ENCODE measurements around the gene OPRL1.
A peak's percentile ranks its signal among the peaks of the same experiment; 100 is the strongest.

Gene OPRL1

GRCh38 chr20:64037498-64038213 is 42.2 kb upstream of the OPRL1 start:
- H3K9ac ChIP-seq (ENCODE audit: low read depth, low read length): no peak overlapping the region
- 0 out of 2 replicates have a peak, but pooled peaks cover 3% of the 10 kb centered on the region for H3K36me3 ChIP-seq (ENCODE audit: insufficient read depth, low read depth, low read length)
- peak overlapping the region; percentile 65; the same call in 1 of the 2 replicates for H3K4me3 ChIP-seq (ENCODE audit: low read length)
- H3K4me1 ChIP-seq (ENCODE audit: insufficient read depth, low read length): peaks cover 4% of the 10 kb centered on the region; the same call in 1 of the 2 replicates
- no peak overlapping the region for H3K27ac ChIP-seq (ENCODE audit: low read length)
- peaks cover 64% of the 10 kb centered on the region for H3K27me3 ChIP-seq (ENCODE audit: insufficient read depth, low read length)
- H3K9me3 ChIP-seq (ENCODE audit: insufficient read depth, low read depth, low read length): no peaks in the 10 kb centered on the region

- H3K9me3 ChIP-seq (ENCODE audit: insufficient read depth, low read depth, low read length): no peaks in the 10 kb centered on the region
- peaks cover 4% of the 10 kb centered on the region; the same call in 1 of the 2 replicates for H3K4me1 ChIP-seq (ENCODE audit: insufficient read depth, low read length)
- no peak overlapping the region for H3K27ac ChIP-seq (ENCODE audit: low read length)
- peak overlapping the region; percentile 65; the same call in 1 of the 2 replicates for H3K4me3 ChIP-seq (ENCODE audit: low read length)
- peaks cover 67% of the 10 kb centered on the region for H3K27me3 ChIP-seq (ENCODE audit: insufficient read depth, low read length)
- no peaks in the 10 kb centered on the region for H3K36me3 ChIP-seq (ENCODE audit: insufficient read depth, low read depth, low read length)
- no peak overlapping the region for H3K9ac ChIP-seq (ENCODE audit: low read depth, low read length)
These were observed 41.7 kb upstream of the OPRL1 start for GRCh38 chr20:64038224-64038564.

- Histone ChIP-seq H3K27me3 (ENCODE audit: insufficient read depth, low read length) (peaks cover 72% of the 10 kb centered on the region), H3K27ac (ENCODE audit: low read length) (no peak overlapping the region), H3K9ac (ENCODE audit: low read depth, low read length) (no peak overlapping the region), H3K4me3 (ENCODE audit: low read length) (peak overlapping the region; percentile 65), H3K4me1 (ENCODE audit: insufficient read depth, low read length) (peaks cover 4% of the 10 kb centered on the region; the same call in 1 of the 2 replicates), H3K9me3 (ENCODE audit: insufficient read depth, low read depth, low read length) (no peaks in the 10 kb centered on the region), H3K36me3 (ENCODE audit: insufficient read depth, low read depth, low read length) (no peaks in the 10 kb centered on the region)
These were observed 41.2 kb upstream of the OPRL1 start for GRCh38 chr20:64038565-64039292.

GRCh38 chr20:64039293-64040160 is 40.4 kb upstream of the OPRL1 start:
- no peak overlapping the region for H3K27ac ChIP-seq (ENCODE audit: low read length)
- no peak overlapping the region for H3K9ac ChIP-seq (ENCODE audit: low read depth, low read length)
- no peaks in the 10 kb centered on the region for H3K9me3 ChIP-seq (ENCODE audit: insufficient read depth, low read depth, low read length)
- H3K27me3 ChIP-seq (ENCODE audit: insufficient read depth, low read length): peaks cover 80% of the 10 kb centered on the region
- peak overlapping the region; percentile 65 for H3K4me3 ChIP-seq (ENCODE audit: low read length)
- no peaks in the 10 kb centered on the region for H3K36me3 ChIP-seq (ENCODE audit: insufficient read depth, low read depth, low read length)
- peaks cover 4% of the 10 kb centered on the region; the same call in 1 of the 2 replicates for H3K4me1 ChIP-seq (ENCODE audit: insufficient read depth, low read length)

- H3K9me3 ChIP-seq (ENCODE audit: insufficient read depth, low read depth, low read length): no peaks in the 10 kb centered on the region
- no peaks in the 10 kb centered on the region for H3K36me3 ChIP-seq (ENCODE audit: insufficient read depth, low read depth, low read length)
- no peak overlapping the region for H3K27ac ChIP-seq (ENCODE audit: low read length)
- H3K4me3 ChIP-seq (ENCODE audit: low read length): no peak overlapping the region
- H3K27me3 ChIP-seq (ENCODE audit: insufficient read depth, low read length): peaks cover 89% of the 10 kb centered on the region
- H3K9ac ChIP-seq (ENCODE audit: low read depth, low read length): no peak overlapping the region
- H3K4me1 ChIP-seq (ENCODE audit: insufficient read depth, low read length): peaks cover 2% of the 10 kb centered on the region; the same call in 1 of the 2 replicates
These were observed 39.4 kb upstream of the OPRL1 start for GRCh38 chr20:64040231-64041039.

GRCh38 chr20:64041040-64041780 is 38.7 kb upstream of the OPRL1 start:
- peaks cover 97% of the 10 kb centered on the region for H3K27me3 ChIP-seq (ENCODE audit: insufficient read depth, low read length)
- H3K27ac ChIP-seq (ENCODE audit: low read length): no peak overlapping the region
- H3K4me1 ChIP-seq (ENCODE audit: insufficient read depth, low read length): no peaks in the 10 kb centered on the region; the same call in 1 of the 2 replicates
- no peak overlapping the region for H3K9ac ChIP-seq (ENCODE audit: low read depth, low read length)
- H3K36me3 ChIP-seq (ENCODE audit: insufficient read depth, low read depth, low read length): no peaks in the 10 kb centered on the region
- no peaks in the 10 kb centered on the region for H3K9me3 ChIP-seq (ENCODE audit: insufficient read depth, low read depth, low read length)
- no peak overlapping the region for H3K4me3 ChIP-seq (ENCODE audit: low read length)

GRCh38 chr20:64041781-64042053 is 38.2 kb upstream of the OPRL1 start:
- Histone ChIP-seq H3K27ac (ENCODE audit: low read length) (no peak overlapping the region), H3K27me3 (ENCODE audit: insufficient read depth, low read length) (peaks cover 97% of the 10 kb centered on the region), H3K9ac (ENCODE audit: low read depth, low read length) (no peak overlapping the region), H3K4me3 (ENCODE audit: low read length) (peak overlapping the region; percentile 56; the same call in 1 of the 2 replicates), H3K36me3 (ENCODE audit: insufficient read depth, low read depth, low read length) (no peaks in the 10 kb centered on the region), H3K4me1 (ENCODE audit: insufficient read depth, low read length) (no peaks in the 10 kb centered on the region; the same call in 1 of the 2 replicates), H3K9me3 (ENCODE audit: insufficient read depth, low read depth, low read length) (no peaks in the 10 kb centered on the region)

- H3K27ac ChIP-seq (ENCODE audit: low read length): no peak overlapping the region
- peaks cover 97% of the 10 kb centered on the region for H3K27me3 ChIP-seq (ENCODE audit: insufficient read depth, low read length)
- H3K36me3 ChIP-seq (ENCODE audit: insufficient read depth, low read depth, low read length): no peaks in the 10 kb centered on the region
- H3K9me3 ChIP-seq (ENCODE audit: insufficient read depth, low read depth, low read length): no peaks in the 10 kb centered on the region
- H3K4me3 ChIP-seq (ENCODE audit: low read length): peak overlapping the region; percentile 56; the same call in 1 of the 2 replicates
- H3K4me1 ChIP-seq (ENCODE audit: insufficient read depth, low read length): no peaks in the 10 kb centered on the region
- H3K9ac ChIP-seq (ENCODE audit: low read depth, low read length): no peak overlapping the region
These were observed 37.7 kb upstream of the OPRL1 start for GRCh38 chr20:64042054-64042781.

GRCh38 chr20:64043768-64044167 is 36.1 kb upstream of the OPRL1 start:
- no peak overlapping the region for H3K4me3 ChIP-seq (ENCODE audit: low read length)
- no peaks in the 10 kb centered on the region for H3K4me1 ChIP-seq (ENCODE audit: insufficient read depth, low read length)
- H3K9ac ChIP-seq (ENCODE audit: low read depth, low read length): no peak overlapping the region
- H3K27me3 ChIP-seq (ENCODE audit: insufficient read depth, low read length): peaks cover 97% of the 10 kb centered on the region
- no peaks in the 10 kb centered on the region for H3K36me3 ChIP-seq (ENCODE audit: insufficient read depth, low read depth, low read length)
- H3K9me3 ChIP-seq (ENCODE audit: insufficient read depth, low read depth, low read length): no peaks in the 10 kb centered on the region
- no peak overlapping the region for H3K27ac ChIP-seq (ENCODE audit: low read length)

- peaks cover 93% of the 10 kb centered on the region for H3K27me3 ChIP-seq (ENCODE audit: insufficient read depth, low read length)
- no peaks in the 10 kb centered on the region for H3K36me3 ChIP-seq (ENCODE audit: insufficient read depth, low read depth, low read length)
- H3K4me1 ChIP-seq (ENCODE audit: insufficient read depth, low read length): no peaks in the 10 kb centered on the region
- no peak overlapping the region for H3K9ac ChIP-seq (ENCODE audit: low read depth, low read length)
- no peak overlapping the region for H3K4me3 ChIP-seq (ENCODE audit: low read length)
- no peaks in the 10 kb centered on the region for H3K9me3 ChIP-seq (ENCODE audit: insufficient read depth, low read depth, low read length)
- H3K27ac ChIP-seq (ENCODE audit: low read length): no peak overlapping the region
These were observed 35.2 kb upstream of the OPRL1 start for GRCh38 chr20:64044484-64045247.
